HG03066 (cell line): Measurements from ENCODE around the gene CASQ2.
A peak's percentile ranks its signal among the peaks of the same experiment; 100 is the strongest.
"Not testable (repeated sequence)": the region's sequence is repeated elsewhere in the genome, so short reads cannot be mapped to it uniquely, and the experiment has no call there.

Source experiments
- ATAC-seq: cut with Tn5 transposase; IDR thresholded peaks from one replicate; pipeline ENCODE4 v1.9.1; 2021; ENCODE audit warnings: low read depth; ENCODE audit not compliant: unreplicated experiment

CASQ2 gene

DNA sequence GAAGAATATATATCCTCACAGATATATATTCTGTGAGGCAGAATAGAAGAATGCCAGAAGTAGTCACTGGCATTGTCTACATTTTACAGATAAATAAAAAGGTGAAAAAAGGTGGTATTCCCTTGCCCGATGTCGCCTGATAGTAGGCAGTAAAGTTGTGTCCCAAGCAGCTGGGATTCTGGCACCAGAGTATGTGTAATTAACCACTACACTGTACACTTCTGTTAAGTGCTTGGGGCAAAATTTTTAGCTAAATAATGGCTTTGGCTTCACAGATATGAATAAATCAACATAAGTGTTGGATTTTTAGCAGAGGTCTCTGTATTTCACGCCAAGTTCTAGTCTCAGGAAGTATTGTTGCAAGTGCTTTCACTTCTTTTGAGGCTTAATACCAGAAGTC lies 13.3 kb upstream of the CASQ2 start:
- ATAC-seq: no peak

DNA sequence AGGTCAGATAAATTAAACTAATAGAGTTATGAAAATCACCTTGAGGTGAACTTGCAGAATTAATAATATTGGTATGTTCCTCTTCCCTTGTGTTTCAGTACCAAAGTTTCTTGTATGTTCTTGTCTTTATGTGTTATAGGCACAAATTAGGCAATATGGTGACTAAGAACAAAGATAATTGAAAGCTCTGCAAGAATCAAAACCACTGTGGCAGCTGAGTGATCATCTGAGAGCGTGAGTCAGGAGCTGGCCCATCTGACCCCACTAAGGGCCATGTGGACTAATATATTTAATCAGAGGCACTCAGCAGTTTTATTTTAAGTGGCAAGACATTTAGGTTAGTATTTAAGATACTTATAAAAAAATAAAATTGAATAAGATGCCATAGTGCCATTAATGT lies 12.8 kb upstream of the CASQ2 start:
- no peak for ATAC-seq

DNA sequence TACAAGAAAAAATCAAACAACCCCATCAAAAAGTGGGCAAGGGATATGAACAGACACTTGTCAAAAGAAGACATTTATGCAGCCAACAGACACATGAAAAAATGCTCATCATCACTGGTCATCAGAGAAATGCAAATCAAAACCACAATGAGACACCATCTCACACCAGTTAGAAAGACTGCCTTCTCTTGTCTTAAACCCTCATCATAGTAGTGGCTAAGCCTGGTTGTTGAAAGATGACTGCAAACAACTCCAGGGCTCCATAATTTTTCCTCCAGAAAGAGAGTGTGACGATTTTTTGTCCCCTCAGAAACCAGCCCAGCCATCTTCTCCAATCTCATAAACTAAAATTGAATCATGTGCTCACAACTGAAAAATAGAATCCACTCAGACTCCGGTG lies 12.1 kb upstream of the CASQ2 start:
- not testable (repeated sequence) for ATAC-seq

DNA sequence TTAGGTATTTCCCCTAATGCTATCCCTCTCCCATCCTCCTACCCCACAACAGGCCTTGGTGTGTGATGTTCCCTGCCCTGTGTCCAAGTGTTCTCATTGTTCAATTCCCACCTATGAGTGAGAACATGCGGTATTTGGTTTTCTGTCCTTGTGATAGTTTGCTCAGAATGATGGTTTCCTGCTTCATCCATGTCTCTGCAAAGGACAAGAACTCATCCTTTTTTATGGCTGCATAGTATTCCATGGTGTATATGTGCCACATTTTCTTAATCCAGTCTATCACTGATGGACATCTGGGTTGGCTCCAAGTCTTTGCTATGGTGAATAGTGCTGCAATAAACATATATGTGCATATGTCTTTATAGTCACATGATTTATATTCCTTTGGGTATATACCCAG lies 10.6 kb upstream of the CASQ2 start:
- not testable (repeated sequence) for ATAC-seq

DNA sequence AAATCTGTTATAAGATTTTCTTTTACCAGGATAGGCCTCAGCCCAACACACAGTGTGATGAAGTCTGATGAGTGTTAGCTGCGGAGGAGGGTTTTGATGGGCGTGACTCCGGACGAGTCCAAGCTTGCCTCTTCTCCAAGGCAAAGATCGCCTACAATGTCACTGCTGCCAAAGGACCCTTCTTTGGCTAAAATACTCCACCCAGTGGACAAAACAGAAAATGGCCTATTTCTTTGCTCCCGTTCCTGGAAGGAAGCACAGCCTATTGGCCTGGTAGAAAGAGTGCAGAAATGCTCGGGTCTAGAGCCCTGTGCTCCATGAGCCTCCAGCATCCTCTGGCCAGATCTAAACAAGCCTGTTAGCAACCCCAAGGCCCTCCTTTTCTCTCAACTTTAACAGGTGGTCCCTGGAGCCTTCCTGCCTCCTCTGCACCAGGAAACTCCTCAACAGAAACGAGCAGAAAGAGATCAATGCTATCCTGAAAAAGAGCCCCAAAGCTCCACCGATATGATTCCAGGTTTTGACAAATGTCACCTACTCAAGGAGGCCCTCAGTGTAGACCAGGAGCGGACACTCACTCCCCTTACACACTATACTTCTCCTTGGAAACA lies 3.4 kb upstream of the CASQ2 start:
- ATAC-seq: peak; percentile 95

DNA sequence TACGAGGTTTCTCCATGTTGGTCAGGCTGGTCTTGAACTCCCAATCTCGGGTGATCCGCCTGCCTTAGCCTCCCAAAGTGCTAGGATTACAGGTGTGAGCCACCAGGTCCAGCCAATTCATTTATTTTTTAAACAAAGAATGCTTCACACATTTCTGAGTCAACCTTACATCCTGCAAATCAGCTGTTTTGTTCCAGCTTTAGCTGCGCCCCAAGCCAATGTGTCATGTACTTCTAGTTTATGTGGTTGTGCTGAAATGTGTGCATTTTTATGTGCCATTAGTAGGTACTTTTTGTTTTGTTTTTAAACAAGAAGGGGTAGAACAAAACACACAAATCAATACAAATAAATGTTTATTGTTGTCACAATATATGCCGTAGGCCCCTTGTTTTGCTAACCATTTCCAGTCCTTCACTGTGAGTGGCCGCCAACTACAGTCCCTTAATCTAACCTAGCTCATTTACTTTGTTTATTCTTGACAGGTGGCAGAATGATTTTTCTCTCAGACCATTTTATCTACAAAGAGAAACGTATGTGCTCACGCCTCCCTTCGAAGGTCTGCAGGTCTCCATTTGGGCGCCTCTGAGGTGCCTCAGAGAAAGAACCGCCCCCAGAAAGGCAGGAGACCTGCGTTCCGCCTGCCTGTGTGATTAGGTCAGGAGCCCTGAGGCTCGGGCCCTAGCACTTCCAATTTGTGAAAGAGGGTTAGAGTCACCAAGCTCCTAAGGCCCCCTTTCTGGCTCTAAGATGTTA lies 2.8 kb upstream of the CASQ2 start:
- ATAC-seq: no peak

DNA sequence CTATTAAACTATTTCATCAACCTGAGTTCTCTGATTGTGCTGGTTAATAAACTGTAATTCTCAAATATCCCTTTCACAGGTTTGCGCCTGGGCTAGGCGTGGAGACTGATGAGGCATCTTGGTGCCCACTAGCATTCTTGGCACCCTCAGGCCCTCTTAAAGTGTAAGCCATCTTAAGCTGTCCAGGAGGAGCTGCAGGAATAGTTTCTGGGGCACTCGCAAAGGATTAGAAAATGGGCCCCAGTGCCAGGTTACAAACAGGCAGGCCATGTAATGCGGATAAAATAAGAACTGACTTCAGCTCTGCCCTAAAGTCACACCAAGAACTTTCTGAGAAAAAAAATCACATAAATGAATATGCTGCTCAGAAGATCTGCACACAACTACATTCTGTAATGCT lies 1.1 kb downstream of the CASQ2 start:
- no peak for ATAC-seq

DNA sequence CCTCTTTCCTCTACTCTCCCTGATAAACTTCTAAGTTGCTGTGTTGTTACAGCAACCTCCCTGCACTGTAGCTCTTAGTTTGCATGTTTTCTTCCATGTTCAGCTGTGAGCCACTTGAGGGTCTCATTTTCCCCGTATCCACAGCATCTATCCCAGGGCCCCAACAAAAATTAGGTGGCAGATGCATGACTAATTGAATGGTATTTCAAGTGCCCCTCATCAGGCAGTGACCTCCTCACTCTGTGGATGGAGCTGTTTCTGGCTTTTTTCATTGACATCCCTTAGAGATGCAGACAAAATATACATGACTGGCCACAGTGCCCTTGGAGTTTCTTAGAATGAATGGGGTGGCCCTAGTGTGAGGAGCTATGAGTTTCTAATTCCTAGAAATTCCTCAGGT lies 3.4 kb downstream of the CASQ2 start:
- no peak for ATAC-seq

DNA sequence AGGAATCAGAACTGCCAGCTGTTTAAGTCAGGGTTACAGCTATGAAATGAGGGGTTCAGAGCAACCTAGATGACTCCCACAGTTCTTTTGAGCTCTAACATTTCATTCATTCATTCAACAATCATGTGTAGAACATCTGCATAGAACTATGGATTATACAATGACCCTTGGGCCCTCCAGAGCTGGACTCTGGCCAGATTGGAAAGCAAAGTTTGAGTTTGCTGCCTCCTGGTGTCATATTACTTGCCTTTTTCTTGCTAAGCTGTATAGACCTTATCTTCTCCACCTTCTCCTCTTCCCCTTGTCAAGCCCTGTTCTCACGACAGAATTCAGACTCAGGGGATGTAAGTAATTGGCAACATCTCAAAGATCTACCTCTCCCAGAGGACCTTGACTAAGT lies 4.0 kb downstream of the CASQ2 start:
- ATAC-seq: no peak

DNA sequence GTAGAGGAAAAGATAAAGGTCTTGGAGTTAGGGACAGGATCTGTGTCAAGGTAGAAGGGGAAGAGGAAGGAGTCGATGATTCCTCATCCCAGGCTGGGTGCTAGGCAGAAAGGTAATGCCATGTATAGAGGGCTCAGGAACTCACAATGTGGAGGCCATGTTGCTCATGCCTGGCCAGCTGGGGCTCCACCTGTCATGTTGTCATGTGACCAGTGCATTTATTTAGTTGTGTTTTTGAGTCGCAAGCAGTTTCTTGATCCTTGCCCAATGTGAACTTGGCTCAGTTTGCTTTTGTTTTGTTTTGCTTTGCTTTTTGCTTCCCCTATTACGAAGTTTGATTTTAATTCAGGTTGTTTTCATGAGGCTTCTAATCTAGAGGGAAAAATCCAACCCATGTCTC lies 5.7 kb downstream of the CASQ2 start:
- ATAC-seq: no peak

DNA sequence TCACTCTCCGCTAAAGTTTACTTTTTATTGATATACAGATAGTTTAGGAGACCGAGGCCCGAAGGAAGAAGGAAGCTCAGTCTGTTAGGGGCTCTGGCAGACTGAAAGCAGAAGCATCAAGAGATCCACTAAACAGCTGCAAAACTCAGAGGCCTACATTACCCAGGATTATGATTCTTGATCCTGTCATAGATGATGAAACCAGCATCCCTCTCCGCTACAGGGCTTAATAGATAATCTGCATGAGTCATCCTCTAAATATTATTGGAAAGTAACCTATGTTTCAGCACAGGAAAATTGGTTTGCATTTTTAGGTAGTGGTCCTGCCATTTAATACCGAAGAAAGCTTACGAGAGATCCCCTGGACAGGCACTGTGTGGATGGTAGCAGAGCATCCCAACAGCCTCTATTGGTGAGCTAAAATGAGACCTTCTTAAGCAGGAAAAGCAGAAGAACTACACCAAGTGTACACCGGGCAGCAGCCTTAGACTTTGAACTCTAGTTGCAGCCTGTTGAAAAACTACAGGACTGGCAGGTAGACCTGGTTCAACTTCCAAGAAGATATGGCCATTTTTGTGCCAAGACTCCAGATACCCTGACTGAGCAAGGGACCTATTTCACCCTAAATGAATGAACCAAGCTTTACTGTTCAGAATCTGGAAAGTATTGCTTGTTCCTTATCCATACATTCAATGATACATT lies 6.8 kb downstream of the CASQ2 start:
- no peak for ATAC-seq

DNA sequence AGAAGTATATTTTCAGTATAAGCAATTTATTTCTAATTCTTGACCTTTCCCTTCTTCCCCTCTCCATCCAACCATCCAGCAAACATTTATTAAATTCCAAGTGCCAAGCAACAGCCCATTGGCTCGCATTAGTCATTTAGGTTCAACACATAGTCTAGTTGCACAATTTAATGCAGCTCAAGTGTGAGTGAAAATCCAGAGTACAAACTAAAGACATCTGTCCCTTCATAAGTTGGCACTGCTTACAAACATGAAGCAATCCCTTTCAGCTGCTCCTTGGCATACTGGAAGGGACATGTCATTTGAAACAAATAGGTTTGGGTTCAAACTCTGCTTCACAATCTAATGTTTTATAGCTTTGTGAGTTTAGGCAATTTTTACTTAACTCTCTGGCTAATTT lies 10.7 kb downstream of the CASQ2 start:
- ATAC-seq: no peak

DNA sequence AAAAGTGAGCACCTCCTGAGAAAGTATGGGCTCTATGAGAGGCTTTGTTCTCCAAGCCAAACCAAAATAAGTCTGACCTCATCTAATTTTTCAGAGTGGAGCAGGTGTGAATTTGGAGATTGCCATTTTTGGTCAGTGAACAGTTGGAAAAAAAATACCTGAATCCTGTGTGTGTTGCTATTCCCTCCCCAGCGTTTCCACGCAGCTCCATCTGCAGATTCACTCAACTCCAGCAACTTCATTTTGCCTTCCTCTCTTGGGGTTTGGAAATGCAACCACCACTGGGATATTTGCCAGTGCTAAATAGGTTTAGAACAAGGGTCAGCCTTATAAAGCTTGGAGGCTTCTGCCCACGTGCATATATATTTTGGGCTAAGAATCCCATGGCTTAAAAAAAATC lies 11.2 kb downstream of the CASQ2 start:
- no peak for ATAC-seq

DNA sequence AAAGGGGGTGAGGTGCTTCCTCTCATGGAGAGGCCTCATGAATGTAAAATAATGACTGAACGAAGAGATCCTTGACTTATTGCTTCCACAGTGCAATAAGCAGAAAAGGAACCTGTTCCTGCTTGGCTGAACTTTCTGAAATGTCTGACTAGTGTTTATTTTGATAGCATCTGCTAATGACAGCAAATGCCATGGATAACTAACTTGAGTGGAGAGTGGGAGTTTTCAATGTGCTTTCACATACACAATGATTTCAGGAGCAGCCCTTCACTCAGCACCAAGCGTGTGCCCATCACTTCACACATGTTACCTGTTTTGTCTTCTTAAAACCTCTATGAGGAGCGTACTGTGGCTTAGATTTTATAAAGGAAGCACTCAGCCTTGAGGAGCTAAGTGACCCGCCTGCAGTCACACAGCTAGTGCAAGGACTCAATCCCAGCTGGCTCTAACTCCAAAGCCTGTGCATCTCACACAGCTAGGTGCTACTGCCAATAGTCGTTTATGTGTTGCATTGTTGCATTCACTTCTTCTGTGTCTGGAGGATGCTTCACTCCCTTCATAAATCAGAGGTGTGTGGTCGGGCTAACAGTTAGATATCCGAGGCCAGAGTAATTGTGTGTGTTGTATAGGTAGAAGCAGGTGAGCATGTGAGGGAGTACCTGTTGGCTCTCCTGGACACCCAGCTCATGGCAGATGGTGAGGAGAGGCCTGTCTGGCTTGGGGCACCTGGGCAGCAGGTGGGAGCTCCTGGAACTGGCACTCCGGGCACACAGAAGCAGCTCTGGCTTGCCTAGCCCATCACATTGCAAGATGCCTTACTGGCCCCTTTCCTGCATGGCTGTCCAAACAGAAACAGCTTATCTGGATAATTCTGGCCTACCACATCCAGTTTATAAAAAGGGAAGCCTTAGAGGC lies 12.8 kb downstream of the CASQ2 start:
- ATAC-seq: no peak

DNA sequence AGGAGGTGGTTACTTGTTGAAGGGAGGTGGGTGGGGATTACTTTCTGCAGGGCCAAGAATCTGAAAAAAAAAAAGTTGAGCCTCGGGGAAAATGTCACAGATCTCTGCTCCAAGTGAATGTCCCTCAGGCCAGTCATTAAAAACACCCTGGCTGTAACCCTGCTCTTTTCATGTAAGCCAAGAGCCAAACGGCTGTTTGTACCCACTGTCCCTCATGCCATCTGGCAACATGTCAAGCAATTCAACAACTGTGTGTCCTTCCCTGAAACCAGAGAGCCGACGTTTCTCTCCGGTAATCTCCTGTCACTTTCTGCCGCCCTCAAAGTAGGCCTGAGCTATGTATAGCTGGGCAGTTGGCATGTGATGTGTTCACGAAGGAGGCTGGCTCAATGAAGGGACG lies 14.7 kb downstream of the CASQ2 start:
- ATAC-seq: no peak

DNA sequence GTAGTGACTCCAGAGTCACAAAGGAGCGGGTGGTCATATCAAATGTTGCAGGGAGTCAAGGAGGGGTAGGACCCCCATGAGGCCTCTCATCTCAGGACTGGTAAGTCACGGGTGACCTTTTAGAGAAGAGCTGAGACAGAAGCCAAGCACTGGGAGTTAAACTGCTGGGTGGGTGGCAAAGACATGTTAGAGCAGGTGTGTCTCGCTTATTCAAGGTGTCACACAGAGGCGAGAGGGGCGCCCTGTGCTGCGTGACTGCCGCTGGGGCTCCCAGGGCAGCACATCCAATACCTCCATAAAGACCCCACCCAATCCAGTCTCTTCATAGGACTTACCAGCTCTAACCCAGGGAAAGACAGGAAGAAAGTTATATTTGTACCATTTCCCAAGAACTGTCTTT lies 15.2 kb downstream of the CASQ2 start:
- ATAC-seq: no peak

DNA sequence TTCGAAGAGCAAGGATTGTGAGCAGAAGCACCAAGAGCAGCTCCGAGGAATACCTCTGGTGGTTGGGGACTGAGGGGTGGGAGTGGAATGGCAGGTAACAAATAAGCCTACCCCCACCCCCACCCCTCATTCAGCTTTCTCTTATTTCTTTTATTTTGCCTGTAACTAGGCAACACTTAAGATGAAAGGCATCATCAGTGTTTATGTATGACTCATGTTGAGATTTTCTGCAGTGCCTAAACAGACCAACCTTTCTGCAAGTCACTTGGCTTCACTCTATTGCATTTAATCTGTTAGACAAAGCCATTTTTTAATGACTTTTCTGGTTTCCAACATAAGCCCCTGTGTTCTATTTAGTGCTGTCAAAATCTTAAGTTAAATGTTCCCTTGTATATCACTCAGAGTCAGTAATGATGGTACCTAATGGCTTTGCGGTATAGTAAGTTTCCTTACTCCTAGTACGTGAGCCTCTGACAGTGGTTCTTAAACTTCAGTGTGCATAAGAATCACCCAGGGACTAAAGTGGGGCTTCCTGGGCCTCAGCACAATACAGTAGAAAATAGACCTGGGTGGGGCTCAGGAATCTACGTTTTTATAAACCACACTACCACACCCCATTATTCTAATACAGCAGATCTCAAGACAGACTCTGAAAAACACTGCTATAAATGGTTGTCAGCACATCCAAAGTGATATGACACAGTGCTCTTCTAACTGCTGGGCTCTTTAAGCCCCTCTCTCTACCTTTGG lies 19.9 kb downstream of the CASQ2 start:
- ATAC-seq: no peak

DNA sequence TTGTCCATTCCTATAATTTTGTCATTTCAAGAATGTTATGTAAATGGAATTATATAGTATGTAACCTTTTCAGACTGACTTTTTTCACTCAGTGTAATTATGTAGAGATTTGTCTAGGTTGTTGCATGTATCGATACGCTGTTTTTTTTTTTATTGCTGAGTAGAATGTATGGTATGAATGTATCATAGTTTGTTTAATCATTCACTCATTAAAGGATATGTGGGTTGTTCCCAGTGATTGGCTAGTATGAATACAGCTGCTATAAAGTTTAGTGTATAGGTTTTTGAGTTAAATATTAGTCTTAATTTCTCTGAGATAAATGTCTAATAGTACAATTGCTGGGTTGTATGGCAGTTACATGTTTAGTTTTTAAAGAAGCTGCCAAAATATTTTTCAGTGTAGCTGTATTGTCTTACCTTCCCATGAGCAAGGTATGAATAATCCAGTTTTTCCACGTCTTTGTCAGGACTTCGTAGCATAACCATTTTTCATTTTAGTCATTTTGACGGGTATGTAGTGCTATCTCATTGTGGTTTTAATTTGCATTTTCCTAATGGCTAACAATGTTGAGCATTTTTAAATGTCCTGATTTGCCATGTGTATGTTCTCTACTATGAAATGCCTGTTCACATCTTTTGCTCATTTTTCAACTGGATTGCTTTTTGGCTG lies 22.4 kb downstream of the CASQ2 start:
- ATAC-seq: no peak

DNA sequence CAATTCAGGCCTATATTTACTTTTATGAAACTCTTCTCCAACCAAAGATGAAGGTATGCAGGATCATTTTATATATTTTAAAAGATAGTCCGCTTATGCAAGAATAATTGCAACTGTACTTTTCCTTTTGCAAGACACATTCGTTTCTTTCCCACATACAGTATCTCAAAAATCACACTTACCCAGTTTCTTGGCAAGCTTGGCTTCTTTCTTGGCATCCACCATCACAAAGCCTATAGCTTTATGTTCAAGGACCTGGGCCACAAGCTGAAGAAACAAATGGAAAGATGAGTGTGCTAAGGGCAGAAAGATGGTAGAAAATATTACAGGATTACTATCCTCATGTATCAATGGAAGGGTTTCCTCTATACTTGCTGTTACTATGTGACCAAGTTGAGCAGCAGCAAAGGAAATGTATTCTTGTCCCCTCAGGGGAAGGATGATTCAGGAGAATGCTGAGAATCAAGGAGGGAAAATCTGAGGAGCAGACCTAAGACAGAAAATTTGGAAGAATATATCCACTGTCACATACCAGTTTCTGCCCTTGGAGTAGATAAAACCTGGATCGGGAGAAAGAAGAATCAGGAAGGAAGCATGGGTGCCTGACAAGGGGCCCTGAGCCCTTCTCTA lies 23.8 kb downstream of the CASQ2 start:
- no peak for ATAC-seq
